DMS53 (cell line): Measurements from ENCODE around the gene ZNF282.

Source experiments
- DNase-seq: peaks from one replicate; lab custom pipeline; 2025; lab: John Stamatoyannopoulos, UW

Gene ZNF282

GRCh38 chr7:149195180-149196150 lies at the start of gene ZNF282:
ZNF282 (plus strand) TSS chr7:149195546; CDS start chr7:149195590, 44 bp downstream.
- DNase-seq: peak; percentile 98

- peak; percentile 94 for DNase-seq
Measured at GRCh38 chr7:149147072-149147751, 48.1 kb upstream of the ZNF282 start, which contains the start of gene ZNF398. ZNF398 (plus strand) TSS chr7:149147453; CDS start chr7:149147743, 290 bp downstream.

GRCh38 chr7:149147752-149148653 lies 47.3 kb upstream of the ZNF282 start:
- peak; percentile 87 for DNase-seq

GRCh38 chr7:149150981-149151380 lies 44.4 kb upstream of the ZNF282 start:
- no peak for DNase-seq

GRCh38 chr7:149153346-149153745 lies 42.0 kb upstream of the ZNF282 start:
- no peak for DNase-seq

GRCh38 chr7:149154056-149154455 lies 41.3 kb upstream of the ZNF282 start:
- no peak for DNase-seq

- DNase-seq: no peak
Measured at GRCh38 chr7:149156898-149157297, 38.4 kb upstream of the ZNF282 start.

GRCh38 chr7:149161241-149161848 lies 34.0 kb upstream of the ZNF282 start:
- no peak for DNase-seq

- DNase-seq: no peak
Measured at GRCh38 chr7:149166142-149166541, 29.2 kb upstream of the ZNF282 start.

- DNase-seq: no peak
Measured at GRCh38 chr7:149166630-149167352, 28.6 kb upstream of the ZNF282 start.

GRCh38 chr7:149171892-149172533 lies 23.3 kb upstream of the ZNF282 start:
- DNase-seq: peak; percentile 64

GRCh38 chr7:149172534-149172920 lies 22.8 kb upstream of the ZNF282 start:
- no peak for DNase-seq

- DNase-seq: no peak
Measured at GRCh38 chr7:149175150-149175549, 20.2 kb upstream of the ZNF282 start.

GRCh38 chr7:149179241-149179640 lies 16.1 kb upstream of the ZNF282 start:
- DNase-seq: no peak

- no peak for DNase-seq
Measured at GRCh38 chr7:149180722-149181449, 14.5 kb upstream of the ZNF282 start.

- DNase-seq: no peak
Measured at GRCh38 chr7:149181450-149181790, 13.9 kb upstream of the ZNF282 start.

GRCh38 chr7:149184274-149184673 lies 11.1 kb upstream of the ZNF282 start:
- DNase-seq: no peak

- no peak for DNase-seq
Measured at GRCh38 chr7:149188213-149188612, 7.1 kb upstream of the ZNF282 start.

- DNase-seq: peak; percentile 53
Measured at GRCh38 chr7:149188637-149189259, 6.6 kb upstream of the ZNF282 start.
